SK-N-SH (cell line): ENCODE measurements around the gene DCAF4L1. TPM values are rescaled to one million over a fixed set of nuclear protein-coding genes. Genes with fewer than 3 reads are reported as not detected.

Experiments
- CTCF ChIA-PET: fragments of 300-600, 350-600 bp; formaldehyde crosslinking; extraction: SDS; loops from one replicate; lab custom pipeline; 2021; lab: Yijun Ruan, JAX
- POLR2A ChIA-PET: fragments of 350-600 bp; sonication (Branson Sonifier 250); formaldehyde crosslinking; extraction: SDS; loops from one replicate; lab custom pipeline; 2020; ENCODE audit warnings: antibody characterized with exemption, inconsistent platforms; lab: Yijun Ruan, JAX
- DNase-seq: peaks from one replicate; pipeline ENCODE4 v3.0.0; 2012
- H2AFZ ChIP-seq: fragments of 200-600 bp; sonication (generic); 2 replicates; pipeline ENCODE4 v1.8.1; 2016; ENCODE audit warnings: antibody characterized with exemption, mild to moderate bottlenecking, low read depth
- H3F3A ChIP-seq: fragments of 200-600 bp; sonication (generic); replicated peaks from 2 replicates; pipeline ENCODE3; 2016; ENCODE audit warnings: antibody characterized with exemption, mild to moderate bottlenecking; ENCODE audit not compliant: insufficient read depth
- H3K27ac ChIP-seq, 2 experiments: fragments of 200-500 bp in 1 of 2; fragments of 200-600 bp in 1 of 2; sonication (Bioruptor generic) in 1 of 2; sonication (generic), shearing (Covaris generic) in 1 of 2; 2 replicates each; pipeline versions ENCODE4 v1.5.1 to v1.6.1; 2014 to 2016; ENCODE audit warnings: low read depth in 2 of 2, inconsistent platforms in 1 of 2, low read length in 1 of 2, mild to moderate bottlenecking in 1 of 2, mixed read lengths in 1 of 2
- H3K27me3 ChIP-seq: fragments of 200-600 bp; sonication (generic), shearing (Covaris generic); 2 replicates; pipeline ENCODE4 v1.6.1; 2016; ENCODE audit warnings: mixed run types; ENCODE audit not compliant: insufficient read depth
- H3K36me3 ChIP-seq, 2 experiments: fragments of 200-500 bp in 1 of 2; fragments of 200-600 bp in 1 of 2; sonication (Bioruptor generic) in 1 of 2; sonication (generic) in 1 of 2; replicated peaks in 1 of 2; 2 replicates each; pipeline versions ENCODE3 to v1.5.1; 2014 to 2016; ENCODE audit warnings: low read length in 1 of 2, mild to moderate bottlenecking in 1 of 2; ENCODE audit not compliant: insufficient read depth in 2 of 2, control insufficient read depth in 1 of 2
- H3K4me1 ChIP-seq, 2 experiments: fragments of 200-500 bp in 1 of 2; fragments of 200-600 bp in 1 of 2; sonication (Bioruptor generic) in 1 of 2; sonication (generic), shearing (Covaris generic) in 1 of 2; 2 replicates each; pipeline versions ENCODE4 v1.5.1 to v1.6.1; 2014 to 2016; ENCODE audit warnings: low read depth in 1 of 2, low read length in 1 of 2, mixed run types in 1 of 2; ENCODE audit not compliant: insufficient read depth in 2 of 2, control insufficient read depth in 1 of 2
- H3K4me2 ChIP-seq: fragments of 200-600 bp; sonication (generic), shearing (Covaris generic); 2 replicates; pipeline ENCODE4 v1.6.1; 2017; ENCODE audit warnings: mixed run types
- H3K4me3 ChIP-seq, 2 experiments: fragments of 200-500 bp in 1 of 2; fragments of 200-600 bp in 1 of 2; sonication (Bioruptor generic) in 1 of 2; sonication (generic), shearing (Covaris generic) in 1 of 2; 2 replicates each; pipeline versions ENCODE4 v1.5.1 to v1.8.1; 2014 to 2016; ENCODE audit warnings: low read depth in 2 of 2, inconsistent platforms in 1 of 2, low read length in 1 of 2, mild to moderate bottlenecking in 1 of 2, mixed read lengths in 1 of 2, moderate library complexity in 1 of 2
- H3K79me2 ChIP-seq: fragments of 200-600 bp; sonication (generic); 2 replicates; pipeline ENCODE4 v1.8.1; 2017; ENCODE audit warnings: mild to moderate bottlenecking; ENCODE audit not compliant: insufficient read depth
- H3K9ac ChIP-seq: fragments of 200-600 bp; sonication (generic); 2 replicates; pipeline ENCODE4 v1.6.1; 2017; ENCODE audit warnings: mixed run types
- H3K9me2 ChIP-seq: fragments of 200-600 bp; sonication (generic); 2 replicates; pipeline ENCODE4 v1.6.1; 2017; ENCODE audit warnings: mixed run types
- H3K9me3 ChIP-seq: fragments of 200-600 bp; sonication (generic); 2 replicates; pipeline ENCODE4 v1.6.1; 2017; ENCODE audit warnings: mixed run types, mild to moderate bottlenecking, moderate library complexity
- H4K20me1 ChIP-seq: fragments of 200-600 bp; sonication (generic); 2 replicates; pipeline ENCODE4 v1.6.1; 2017; ENCODE audit warnings: mild to moderate bottlenecking, mixed run types; ENCODE audit not compliant: insufficient read depth
- CHD2 ChIP-seq: fragments of 150-350 bp; IDR thresholded peaks from 2 replicates; pipeline ENCODE4 v1.6.1; 2018; ENCODE audit warnings: low read length; ENCODE audit not compliant: partially characterized antibody
- ELF1 ChIP-seq: IDR thresholded peaks from 2 replicates; pipeline ENCODE4 v1.4.0; 2012
- EP300 ChIP-seq, 2 experiments: IDR thresholded peaks; 2 replicates each; pipeline versions ENCODE4 v1.4.0 to v1.6.1; 2012; ENCODE audit warnings: borderline replicate concordance in 1 of 2, low read depth in 1 of 2, low read length in 1 of 2
- FOXJ3 ChIP-seq: sonication (generic); formaldehyde crosslinking; IDR thresholded peaks from 2 replicates; pipeline ENCODE4 v1.5.1; 2020; ENCODE audit warnings: mild to moderate bottlenecking, missing genetic modification reagents
- FOXM1 ChIP-seq: IDR thresholded peaks from 2 replicates; pipeline ENCODE4 v1.4.0; 2012; ENCODE audit warnings: low read depth, mild to moderate bottlenecking
- GABPA ChIP-seq: IDR thresholded peaks from 2 replicates; pipeline ENCODE4 v1.4.0; 2012; ENCODE audit warnings: low read depth, mild to moderate bottlenecking
- GATA2 ChIP-seq: sonication (generic); formaldehyde crosslinking; IDR thresholded peaks from 2 replicates; pipeline ENCODE4 v1.5.0; 2020; ENCODE audit warnings: mild to moderate bottlenecking, missing genetic modification reagents
- IRF3 ChIP-seq: fragments of 150-350 bp; IDR thresholded peaks from 2 replicates; pipeline ENCODE4 v1.6.1; 2016; ENCODE audit warnings: mild to moderate bottlenecking, low read depth, low read length
- MEF2A ChIP-seq: IDR thresholded peaks from 2 replicates; pipeline ENCODE4 v1.4.0; 2012; ENCODE audit warnings: low read depth, borderline replicate concordance
- NFIC ChIP-seq: IDR thresholded peaks from 2 replicates; pipeline ENCODE4 v1.4.0; 2012; ENCODE audit warnings: borderline replicate concordance
- NRF1 ChIP-seq: IDR thresholded peaks from 2 replicates; pipeline ENCODE4 v1.6.1; 2012; ENCODE audit warnings: low read depth, mild to moderate bottlenecking, low read length
- RCOR1 ChIP-seq: fragments of 150-350 bp; IDR thresholded peaks from 2 replicates; pipeline ENCODE4 v1.6.1; 2017; ENCODE audit warnings: antibody characterized with exemption, low read length
- TAF1 ChIP-seq: IDR thresholded peaks from 2 replicates; pipeline ENCODE4 v1.6.1; 2012; ENCODE audit warnings: low read depth, mild to moderate bottlenecking, low read length, moderate library complexity, borderline replicate concordance
- TCF12 ChIP-seq: IDR thresholded peaks from 2 replicates; pipeline ENCODE4 v1.4.0; 2012
- USF2 ChIP-seq: fragments of 150-350 bp; IDR thresholded peaks from 2 replicates; pipeline ENCODE4 v1.6.1; 2017; ENCODE audit warnings: antibody characterized with exemption, low read length, low read depth, borderline replicate concordance
- WGBS: methylation state at CpG from one replicate; pipeline ENCODE4 v1.1.6; 2017; ENCODE audit warnings: low lambda C conversion rate; 5-methylcytosine and 5-hydroxymethylcytosine counted together
- polyA plus RNA-seq, 3 experiments: library from polyadenylated mRNA; depleted of rRNA; stranded (reverse); fragments of >200 nt; gene quantifications; 2 replicates each; pipeline ENCODE4 v1.2.3, GENCODE V29; 2012
- TF ChIP-seq, protein P1 (sequence below): fragments of 200-600 bp; sonication (generic); IDR thresholded peaks from 2 replicates; pipeline ENCODE4 v1.6.1; 2017; ENCODE audit warnings: antibody characterized with exemption, mild to moderate bottlenecking, moderate library complexity
- TF ChIP-seq, protein P2 (sequence below): IDR thresholded peaks from 2 replicates; pipeline ENCODE4 v1.4.0; 2012; ENCODE audit warnings: low read depth, borderline replicate concordance

The DCAF4L1 gene
- polyA plus RNA-seq, 1 of the 3 experiments (the other 2 are of a cell fraction), result 0.05 TPM

DNA sequence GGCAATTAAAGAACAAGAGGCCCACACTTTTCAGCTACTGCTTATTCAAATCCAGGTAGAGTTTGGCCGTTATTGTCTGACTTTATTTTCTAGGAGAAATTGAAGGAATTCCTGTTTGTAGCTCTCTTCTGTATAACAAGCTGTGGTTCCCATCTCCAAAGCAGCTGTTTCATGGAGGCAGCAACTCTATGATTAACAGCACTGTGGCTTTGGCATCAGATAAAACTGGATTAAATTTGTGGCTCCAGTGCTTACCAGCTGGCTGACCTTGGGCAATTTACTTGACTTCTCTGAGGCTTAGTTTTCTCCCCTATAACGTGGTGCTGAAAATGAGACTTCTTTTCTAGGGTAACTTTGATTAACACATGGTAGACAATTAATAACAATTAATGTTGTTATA lies 36.9 kb downstream of the DCAF4L1 start:
- ChIA-PET CTCF (interaction anchor here (0.9 to 1.5 kb wide), 4 partner anchors 9 to 761 kb away, joined by 3 to 5 read pairs (median 3); no protein-coding TSS in a partner anchor), POLR2A (no interaction called here)
- no peaks in the 10 kb centered on the region for H3K9me2 ChIP-seq
- H2AFZ ChIP-seq, result no peak overlapping the region
- peaks cover 45% of the 10 kb centered on the region; the same call in 1 of the 2 replicates for H3K79me2 ChIP-seq
- peak overlapping the region in 1 of 2 experiments; percentile 53; a peak in 2 of 4 replicates for H3K27ac ChIP-seq
- no peak overlapping the region for H3K9ac ChIP-seq
- H3K27me3 ChIP-seq, result no peaks in the 10 kb centered on the region
- no peaks in the 10 kb centered on the region for H3K9me3 ChIP-seq
- peaks cover 7% of the 10 kb centered on the region for H3F3A ChIP-seq
- peaks cover 32 to 46% of the 10 kb centered on the region in 2 experiments for H3K36me3 ChIP-seq
- DNase-seq, result peak; percentile 44
- TF ChIP-seq TAF1 (no peak), TCF12 (no peak), CHD2 (peak; percentile 62), IRF3 (no peak), NFIC (no peak), FOXJ3 (CRISPR knock-in tag) (no peak), FOXM1 (no peak), MEF2A (no peak), RCOR1 (peak; percentile 75; the same call in 1 of the 2 replicates), EP300 (IDR thresholded peaks at IDR 0.05; ENCODE audit: borderline replicate concordance in 1 of 2, low read depth in 1 of 2, low read length in 1 of 2) (peak in 1 of 2 experiments; percentile 47; a peak in 1 of 4 replicates), USF2 (no peak), NRF1 (no peak), ELF1 (no peak), GABPA (no peak), GATA2 (CRISPR knock-in tag) (peak; percentile 78)
- TF ChIP-seq, protein P1, sequence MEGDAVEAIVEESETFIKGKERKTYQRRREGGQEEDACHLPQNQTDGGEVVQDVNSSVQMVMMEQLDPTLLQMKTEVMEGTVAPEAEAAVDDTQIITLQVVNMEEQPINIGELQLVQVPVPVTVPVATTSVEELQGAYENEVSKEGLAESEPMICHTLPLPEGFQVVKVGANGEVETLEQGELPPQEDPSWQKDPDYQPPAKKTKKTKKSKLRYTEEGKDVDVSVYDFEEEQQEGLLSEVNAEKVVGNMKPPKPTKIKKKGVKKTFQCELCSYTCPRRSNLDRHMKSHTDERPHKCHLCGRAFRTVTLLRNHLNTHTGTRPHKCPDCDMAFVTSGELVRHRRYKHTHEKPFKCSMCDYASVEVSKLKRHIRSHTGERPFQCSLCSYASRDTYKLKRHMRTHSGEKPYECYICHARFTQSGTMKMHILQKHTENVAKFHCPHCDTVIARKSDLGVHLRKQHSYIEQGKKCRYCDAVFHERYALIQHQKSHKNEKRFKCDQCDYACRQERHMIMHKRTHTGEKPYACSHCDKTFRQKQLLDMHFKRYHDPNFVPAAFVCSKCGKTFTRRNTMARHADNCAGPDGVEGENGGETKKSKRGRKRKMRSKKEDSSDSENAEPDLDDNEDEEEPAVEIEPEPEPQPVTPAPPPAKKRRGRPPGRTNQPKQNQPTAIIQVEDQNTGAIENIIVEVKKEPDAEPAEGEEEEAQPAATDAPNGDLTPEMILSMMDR, result no peak
- TF ChIP-seq, protein P2, sequence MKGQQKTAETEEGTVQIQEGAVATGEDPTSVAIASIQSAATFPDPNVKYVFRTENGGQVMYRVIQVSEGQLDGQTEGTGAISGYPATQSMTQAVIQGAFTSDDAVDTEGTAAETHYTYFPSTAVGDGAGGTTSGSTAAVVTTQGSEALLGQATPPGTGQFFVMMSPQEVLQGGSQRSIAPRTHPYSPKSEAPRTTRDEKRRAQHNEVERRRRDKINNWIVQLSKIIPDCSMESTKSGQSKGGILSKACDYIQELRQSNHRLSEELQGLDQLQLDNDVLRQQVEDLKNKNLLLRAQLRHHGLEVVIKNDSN, result no peak
- no peak overlapping the region for H3K4me2 ChIP-seq
- H3K4me3 ChIP-seq, result no peak overlapping the region
- peaks cover 0 to 4% of the 10 kb centered on the region in 2 experiments; a peak in 2 of 4 replicates for H3K4me1 ChIP-seq
- WGBS, result 66% methylated on average over 2 of the region's 2 CpGs
- H4K20me1 ChIP-seq, result no peaks in the 10 kb centered on the region

Other genes with a start within 250 kb of the DCAF4L1 start
- 0.95 and 2.2 TPM in 2 replicates for gene PHOX2B, start 233.0 kb upstream of the DCAF4L1 start, polyA plus RNA-seq (2012; rRNA removed)
- gene TMEM33, start 46.3 kb upstream of the DCAF4L1 start, polyA plus RNA-seq (2012; rRNA removed), result 31.2 and 43.2 TPM in 2 replicates
- gene SLC30A9, start 8.8 kb downstream of the DCAF4L1 start, polyA plus RNA-seq (2012; rRNA removed), result 34.2 and 44.0 TPM in 2 replicates
- 0.02 and 0.03 TPM in 2 replicates for gene BEND4, start 170.9 kb downstream of the DCAF4L1 start, polyA plus RNA-seq (2012; rRNA removed)